GM13977 (cell line): ENCODE measurements around the gene BBS4.
A peak's percentile ranks its signal among the peaks of the same experiment; 100 is the strongest.

ENCODE experiments used
- DNase-seq: peaks from one replicate; pipeline ENCODE4 v3.0.0; 2012; ENCODE audit warnings: low spot score
- in situ Hi-C: fragments of 300-500 bp; cut with MboI; formaldehyde crosslinking; loops from one replicate; pipeline ENCODE4 v1.12.0; 2022; ENCODE audit warnings: low sequenced_read_pairs, low pct_unique_long_range_greater_than_20kb, mixed read lengths, inconsistent platforms; ENCODE audit not compliant: unreplicated experiment
- TF ChIP-seq, protein P1 (sequence below): IDR thresholded peaks from 2 replicates; pipeline ENCODE4 v1.5.1; 2012; ENCODE audit warnings: mild to moderate bottlenecking, control low read depth; ENCODE audit not compliant: insufficient read depth; ENCODE audit errors: extremely low read depth, missing control alignments

The BBS4 gene

DNA sequence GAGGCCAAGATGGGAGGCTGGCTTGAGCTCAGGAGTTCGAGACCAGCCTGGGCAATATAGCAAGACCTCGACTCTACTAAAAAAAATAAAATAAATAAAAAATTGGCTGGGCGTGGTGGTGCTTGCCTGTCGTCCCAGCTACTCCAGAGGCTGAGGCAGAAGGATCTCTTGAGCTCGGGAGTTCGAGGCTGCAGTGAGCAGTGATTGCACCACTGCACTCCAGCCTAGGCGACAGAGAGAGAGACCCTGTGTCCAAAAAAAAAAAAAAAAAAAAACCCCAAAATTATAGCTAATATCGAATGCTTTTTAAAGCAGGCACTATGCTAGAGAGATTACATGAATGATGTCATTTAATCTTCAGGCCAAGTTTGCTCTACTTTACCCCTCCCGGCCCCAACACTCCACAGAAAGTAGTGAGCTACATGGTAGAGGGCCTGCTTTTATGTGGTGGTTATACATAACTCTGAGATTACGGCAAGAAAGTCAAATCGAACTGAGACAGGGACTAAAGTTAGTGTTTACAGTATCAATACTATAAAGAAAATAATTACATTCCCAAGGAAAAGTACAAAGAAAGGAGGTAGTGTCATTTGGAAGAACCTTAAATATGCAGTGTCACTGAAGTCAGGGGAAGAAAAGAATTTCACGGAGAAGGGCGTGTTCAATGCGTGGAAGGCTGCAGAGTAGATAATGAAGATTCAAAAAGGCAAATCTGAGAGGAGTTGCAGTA lies 96.4 kb downstream of the BBS4 start:
- DNase-seq: no peak
- TF ChIP-seq, protein P1, sequence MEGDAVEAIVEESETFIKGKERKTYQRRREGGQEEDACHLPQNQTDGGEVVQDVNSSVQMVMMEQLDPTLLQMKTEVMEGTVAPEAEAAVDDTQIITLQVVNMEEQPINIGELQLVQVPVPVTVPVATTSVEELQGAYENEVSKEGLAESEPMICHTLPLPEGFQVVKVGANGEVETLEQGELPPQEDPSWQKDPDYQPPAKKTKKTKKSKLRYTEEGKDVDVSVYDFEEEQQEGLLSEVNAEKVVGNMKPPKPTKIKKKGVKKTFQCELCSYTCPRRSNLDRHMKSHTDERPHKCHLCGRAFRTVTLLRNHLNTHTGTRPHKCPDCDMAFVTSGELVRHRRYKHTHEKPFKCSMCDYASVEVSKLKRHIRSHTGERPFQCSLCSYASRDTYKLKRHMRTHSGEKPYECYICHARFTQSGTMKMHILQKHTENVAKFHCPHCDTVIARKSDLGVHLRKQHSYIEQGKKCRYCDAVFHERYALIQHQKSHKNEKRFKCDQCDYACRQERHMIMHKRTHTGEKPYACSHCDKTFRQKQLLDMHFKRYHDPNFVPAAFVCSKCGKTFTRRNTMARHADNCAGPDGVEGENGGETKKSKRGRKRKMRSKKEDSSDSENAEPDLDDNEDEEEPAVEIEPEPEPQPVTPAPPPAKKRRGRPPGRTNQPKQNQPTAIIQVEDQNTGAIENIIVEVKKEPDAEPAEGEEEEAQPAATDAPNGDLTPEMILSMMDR: no peak
- in situ Hi-C loops: no loop called here

DNA sequence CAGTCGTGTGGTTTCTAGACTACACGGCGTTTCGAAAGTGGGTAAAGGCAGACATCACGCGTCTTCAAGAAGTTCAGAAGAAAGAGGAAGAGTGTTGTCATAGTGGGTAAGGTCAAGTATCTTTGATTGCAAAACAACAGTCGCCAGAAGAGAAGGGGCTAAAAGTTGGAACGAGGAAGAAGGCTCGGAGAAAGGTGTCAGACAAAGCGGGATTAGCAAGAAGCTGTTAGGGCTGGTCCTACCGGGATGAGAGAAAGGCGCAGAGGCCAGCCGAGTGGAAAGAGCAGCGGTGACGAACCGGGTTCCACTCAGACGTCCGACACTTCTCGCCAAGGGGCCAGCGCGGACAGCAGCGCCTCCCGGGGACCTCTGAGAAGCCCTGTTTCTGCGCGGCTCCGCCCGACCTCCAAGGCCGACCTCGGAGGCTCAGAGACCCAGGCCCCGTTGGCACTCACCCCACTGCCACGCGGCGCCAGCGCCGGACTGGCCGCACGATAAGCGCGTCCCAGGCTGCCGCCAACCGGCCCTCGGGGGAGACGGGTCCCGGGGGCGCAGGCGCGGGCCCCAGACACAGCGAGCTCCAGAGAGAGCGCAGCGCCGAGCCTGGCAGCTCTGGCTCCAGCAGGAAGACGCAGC lies 97.1 kb downstream of the BBS4 start:
- in situ Hi-C loops: no loop called here
- TF ChIP-seq, protein P1: peak; percentile 24
- peak; percentile 77 for DNase-seq

DNA sequence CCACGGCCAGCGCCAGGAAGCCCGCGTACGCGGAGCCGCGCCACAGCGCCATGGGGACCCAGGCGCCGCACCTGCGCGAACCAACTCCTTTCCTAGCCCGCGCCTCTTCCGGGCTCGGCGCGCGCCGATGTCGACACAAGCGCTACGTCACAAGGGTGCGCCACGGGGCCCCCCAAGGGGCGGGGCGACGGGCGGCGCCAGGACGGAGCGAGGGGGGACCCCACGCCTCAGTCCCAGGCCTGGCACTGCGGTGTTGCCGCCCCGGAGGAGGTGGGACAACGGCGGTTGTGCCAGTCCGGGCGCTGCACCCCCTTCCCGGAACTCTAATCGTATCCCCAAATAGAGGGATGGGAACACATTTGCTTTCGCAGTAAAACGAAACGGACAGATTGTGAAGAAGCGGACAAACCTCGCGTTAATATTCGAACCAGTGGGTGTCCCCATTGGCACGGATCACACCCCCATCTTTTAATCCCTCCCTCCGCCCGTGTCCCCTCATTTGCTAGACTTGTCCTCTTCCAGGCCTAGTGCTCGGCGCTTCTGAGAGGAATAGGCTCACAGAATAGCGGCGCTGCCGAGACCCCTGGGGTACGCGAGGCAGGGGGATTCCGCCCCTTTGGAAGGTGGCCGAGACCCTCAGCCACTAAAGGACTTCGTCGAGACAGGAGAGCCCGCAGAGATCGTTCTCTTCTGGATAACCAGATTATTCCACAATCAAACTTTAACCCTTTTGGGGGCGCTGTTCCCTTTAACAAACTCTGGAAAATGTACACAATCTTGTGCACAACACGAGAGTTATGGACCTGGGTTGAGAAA lies 97.8 kb downstream of the BBS4 start, which contains the start of gene ADPGK:
Gene ADPGK, minus strand, starts transcription at position 119 of the 816 bp plus-strand sequence. Its CDS starts 67 bp downstream, at position 52.
- in situ Hi-C loops: no loop called here
- DNase-seq: peak; percentile 97
- TF ChIP-seq, protein P1: peak; percentile 45

DNA sequence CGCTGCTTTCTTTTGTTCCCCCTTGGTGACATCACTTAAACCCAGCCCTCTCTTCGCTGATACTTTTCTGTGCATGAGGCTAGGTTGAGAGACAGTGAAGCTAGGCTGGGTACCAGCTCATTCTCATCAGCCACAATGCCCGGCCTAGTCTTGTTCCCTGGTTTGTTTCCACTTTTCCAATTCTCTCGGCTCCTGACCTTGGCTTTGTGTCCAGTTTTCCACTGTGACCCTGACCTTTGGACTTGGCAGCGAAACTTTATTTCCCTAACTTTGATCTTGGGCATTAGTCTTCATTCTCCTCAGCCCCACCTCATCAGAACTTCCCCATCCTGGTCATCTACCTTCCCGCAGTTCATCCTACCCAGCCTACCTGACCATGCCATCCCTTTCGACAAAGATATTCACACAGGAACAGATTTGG lies 98.5 kb downstream of the BBS4 start:
- DNase-seq: no peak
- TF ChIP-seq, protein P1: no peak
- in situ Hi-C loops: no loop called here

- no peak for DNase-seq
- in situ Hi-C loops: no loop called here
Measured at GRCh38 chr15:72785432-72785831, 99.4 kb downstream of the BBS4 start.

DNA sequence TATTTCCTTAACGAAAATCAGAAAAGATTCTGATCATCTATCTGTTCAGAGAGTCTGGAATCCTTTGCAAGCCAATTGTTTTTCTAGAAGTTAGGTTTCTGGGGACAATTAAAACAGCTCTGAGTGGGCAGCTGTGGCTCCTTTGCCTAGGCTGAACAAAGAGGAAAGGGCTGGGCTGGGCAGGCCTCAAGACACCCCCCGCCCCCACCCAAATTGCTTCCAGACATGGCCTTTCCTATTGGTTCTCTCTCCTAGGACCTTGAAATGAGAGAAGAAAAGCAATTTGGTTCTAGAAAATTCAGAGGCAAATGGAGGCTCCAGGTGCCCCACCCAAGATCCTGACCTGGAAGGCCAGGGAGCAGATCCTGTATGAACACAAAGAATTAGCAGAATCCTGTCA lies 99.8 kb downstream of the BBS4 start:
- TF ChIP-seq, protein P1: no peak
- in situ Hi-C loops: no loop called here
- DNase-seq: no peak

More at GRCh38 chr15:72785432-72785831, 99.4 kb downstream of the BBS4 start:
- TF ChIP-seq, protein P1: no peak
